GM03348 (cell line): Measurements from ENCODE around the gene OGG1.

Source experiments
- DNase-seq: peaks from one replicate; pipeline ENCODE4 v3.0.0; 2012; ENCODE audit warnings: low spot score

The OGG1 gene

GRCh38 chr3:9749645-9750555, at the start of gene OGG1:
Gene OGG1 (plus strand): TSS chr3:9749952. CDS start chr3:9750287, 335 bp downstream.
- peak; percentile 98 for DNase-seq

DNA sequence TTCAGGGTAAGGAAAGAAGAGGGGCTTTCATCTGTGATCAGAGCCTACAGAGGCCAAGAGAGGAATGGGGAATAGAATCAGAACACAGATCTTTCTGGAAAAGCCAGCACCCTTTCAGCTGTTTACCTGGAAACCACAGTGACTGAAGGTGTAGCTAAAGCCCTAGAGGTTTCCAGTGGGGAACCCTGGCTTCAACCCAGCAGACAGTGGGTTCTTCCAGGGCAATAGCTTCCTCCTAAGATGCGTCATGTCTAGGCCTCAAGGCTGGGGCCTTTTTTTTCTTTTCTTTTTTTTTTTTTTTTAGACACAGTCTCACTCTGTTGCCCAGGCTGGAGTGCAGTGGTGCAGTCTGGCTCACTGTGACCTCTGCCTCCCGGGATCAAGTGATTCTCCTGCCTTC, 49.2 kb upstream of the OGG1 start:
- DNase-seq: no peak

- no peak for DNase-seq
These were observed 48.7 kb upstream of the OGG1 start for GRCh38 chr3:9701006-9701405.

- no peak for DNase-seq
These were observed 48.0 kb upstream of the OGG1 start for GRCh38 chr3:9701711-9702110.

GRCh38 chr3:9703240-9703639, 46.5 kb upstream of the OGG1 start:
- no peak for DNase-seq

DNA sequence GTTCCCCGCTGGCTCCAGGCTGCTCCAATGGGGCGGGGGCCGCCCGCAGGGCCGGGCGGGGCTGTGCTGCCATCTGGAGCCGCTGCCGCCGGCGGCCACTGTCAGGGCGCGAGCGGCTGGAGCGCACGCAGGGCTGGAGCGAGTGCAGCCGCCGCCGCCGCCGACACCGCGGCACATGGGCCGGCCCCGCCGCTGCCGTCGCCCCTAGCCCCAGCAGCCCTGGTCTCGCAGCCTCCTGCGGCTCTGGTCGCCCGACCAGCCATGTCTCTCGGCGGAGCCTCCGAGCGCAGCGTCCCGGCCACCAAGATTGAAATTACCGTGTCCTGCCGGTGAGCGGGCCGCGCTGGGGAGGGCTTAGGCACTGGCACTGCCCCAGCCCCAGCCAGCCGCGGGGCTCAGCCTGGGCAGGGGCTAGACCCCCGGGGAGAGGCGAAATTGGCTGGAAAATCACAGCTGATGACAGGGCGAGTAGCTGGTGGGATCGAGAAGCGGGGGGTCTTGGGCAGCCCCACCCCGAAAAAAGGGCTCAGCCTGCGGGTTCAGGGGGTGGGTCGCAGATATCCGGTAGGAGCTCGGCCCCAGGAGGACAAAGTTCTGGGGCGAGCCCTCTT, 45.9 kb upstream of the OGG1 start, which contains the start of gene CPNE9:
TSS of gene CPNE9 (plus strand) at position 98 of the 611 bp plus-strand sequence. CDS start at position 262, 164 bp downstream.
- peak; percentile 36 for DNase-seq

GRCh38 chr3:9704347-9705322, 45.1 kb upstream of the OGG1 start:
- DNase-seq: peak; percentile 76

DNA sequence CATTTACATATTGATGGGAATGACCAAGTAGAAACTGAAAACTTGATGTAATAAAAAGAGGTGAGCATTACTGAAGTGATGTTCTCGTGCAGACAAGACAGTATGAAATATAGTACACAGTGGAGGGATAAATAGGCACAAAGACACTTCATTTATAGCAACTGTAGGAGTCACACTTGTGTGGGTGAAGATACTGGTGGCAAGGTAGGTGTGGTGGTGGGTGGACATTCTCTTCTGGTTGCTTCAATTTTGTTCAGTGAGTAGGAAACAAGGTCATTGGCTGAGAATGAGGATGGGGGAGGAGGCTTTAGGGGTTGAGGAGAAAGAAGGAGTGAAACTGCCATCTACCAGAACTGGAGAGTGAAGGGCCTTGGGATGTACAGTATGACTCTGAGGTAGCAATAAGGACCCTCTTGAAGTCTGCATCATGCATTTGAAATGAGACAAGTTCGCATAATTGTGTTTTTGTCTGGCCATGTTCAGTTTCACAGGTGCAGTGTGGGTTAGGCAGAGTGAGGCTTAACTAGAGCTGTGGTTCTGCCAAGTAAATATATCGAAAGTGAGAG, 39.5 kb upstream of the OGG1 start:
- no peak for DNase-seq

DNA sequence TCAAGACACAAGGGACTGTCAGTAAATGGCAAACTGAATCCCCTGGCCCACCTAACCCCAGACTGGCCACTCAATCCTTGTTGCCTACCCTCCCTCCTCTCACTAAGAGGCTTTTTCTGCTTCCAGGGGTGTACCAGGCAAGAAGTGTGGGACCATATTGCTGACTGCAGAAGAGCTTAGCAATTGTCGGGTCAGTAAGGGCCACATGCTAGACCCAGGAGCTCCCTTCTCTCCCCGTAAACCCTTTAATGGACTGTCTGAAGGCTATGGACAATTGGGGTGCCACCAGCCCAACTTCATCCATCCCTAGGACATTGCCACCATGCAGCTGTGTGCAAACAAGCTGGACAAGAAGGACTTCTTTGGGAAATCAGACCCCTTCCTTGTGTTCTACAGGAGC, 37.3 kb upstream of the OGG1 start:
- DNase-seq: no peak

- no peak for DNase-seq
These were observed 36.6 kb upstream of the OGG1 start for GRCh38 chr3:9713142-9713541.

DNA sequence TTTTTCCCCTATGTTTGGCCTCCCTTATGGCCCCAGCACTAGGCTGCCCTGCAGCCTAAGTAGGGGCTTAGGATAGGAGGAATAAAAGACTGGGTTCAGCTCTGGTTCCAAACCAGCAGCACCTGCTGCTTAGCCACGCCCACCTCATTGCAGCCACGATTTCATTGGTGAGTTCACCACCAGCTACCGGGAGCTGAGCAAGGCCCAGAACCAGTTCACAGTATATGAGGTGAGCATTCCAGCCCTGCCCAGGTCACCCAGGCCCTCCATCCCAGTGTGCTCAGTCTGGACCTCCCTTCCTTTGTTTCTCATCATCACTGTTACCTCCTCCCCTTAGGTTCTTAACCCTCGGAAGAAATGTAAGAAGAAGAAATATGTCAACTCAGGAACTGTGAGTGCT, 34.6 kb upstream of the OGG1 start:
- DNase-seq: no peak

- DNase-seq: peak; percentile 90
These were observed 33.9 kb upstream of the OGG1 start for GRCh38 chr3:9715764-9716437.

DNA sequence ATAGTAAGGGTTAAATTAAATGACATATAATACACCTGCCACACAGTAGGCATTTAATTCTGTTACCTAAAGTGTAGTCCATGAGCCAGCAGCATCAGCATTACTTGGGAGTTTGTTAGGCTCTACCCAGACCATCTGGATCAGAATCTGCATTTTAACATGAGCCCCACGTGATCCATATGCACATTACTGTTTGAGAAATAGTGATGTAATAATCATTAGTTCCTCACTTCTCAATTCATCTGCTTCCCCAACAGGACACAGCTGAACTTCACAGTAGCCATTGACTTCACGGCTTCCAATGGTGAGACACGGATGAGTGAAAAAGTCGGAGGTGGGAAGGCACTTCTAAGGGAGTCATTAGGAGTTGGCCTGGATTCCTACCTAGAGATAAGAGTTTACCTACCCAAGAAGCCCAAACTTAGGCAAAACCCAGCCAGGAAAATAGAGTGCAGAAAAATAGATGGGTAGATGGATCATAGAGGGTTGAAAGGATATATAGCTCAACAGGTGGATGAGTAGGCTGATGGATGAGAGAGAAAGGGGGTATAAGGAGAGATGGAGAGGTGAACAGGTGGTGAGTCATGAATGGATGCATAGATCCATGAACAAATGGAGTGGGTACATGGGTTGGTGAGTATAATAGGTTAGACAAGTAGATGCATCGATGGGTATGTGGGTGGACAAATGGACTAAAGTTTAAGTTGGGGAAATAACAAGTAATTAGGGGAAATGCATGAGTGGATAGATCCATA, 32.8 kb upstream of the OGG1 start:
- no peak for DNase-seq

DNA sequence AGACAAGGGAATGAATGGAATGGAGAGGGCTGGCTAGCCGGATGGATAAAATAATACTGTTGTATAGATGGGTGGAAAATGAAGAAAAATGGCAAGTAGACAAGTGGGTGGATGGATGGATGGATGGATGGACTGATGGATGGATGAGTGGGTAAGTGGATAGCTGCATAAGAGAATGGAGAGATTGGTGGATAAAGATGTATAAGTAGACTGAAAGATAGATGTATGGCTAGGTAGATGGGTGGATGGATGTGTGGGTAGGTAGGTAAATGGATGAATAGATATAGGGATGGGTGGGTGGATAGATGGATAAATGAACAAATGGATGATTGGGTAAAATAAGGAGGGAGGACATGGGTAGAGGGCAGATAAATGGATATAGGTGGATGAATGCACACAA, 32.2 kb upstream of the OGG1 start:
- DNase-seq: no peak

- no peak for DNase-seq
These were observed 31.6 kb upstream of the OGG1 start for GRCh38 chr3:9718118-9718517.

DNA sequence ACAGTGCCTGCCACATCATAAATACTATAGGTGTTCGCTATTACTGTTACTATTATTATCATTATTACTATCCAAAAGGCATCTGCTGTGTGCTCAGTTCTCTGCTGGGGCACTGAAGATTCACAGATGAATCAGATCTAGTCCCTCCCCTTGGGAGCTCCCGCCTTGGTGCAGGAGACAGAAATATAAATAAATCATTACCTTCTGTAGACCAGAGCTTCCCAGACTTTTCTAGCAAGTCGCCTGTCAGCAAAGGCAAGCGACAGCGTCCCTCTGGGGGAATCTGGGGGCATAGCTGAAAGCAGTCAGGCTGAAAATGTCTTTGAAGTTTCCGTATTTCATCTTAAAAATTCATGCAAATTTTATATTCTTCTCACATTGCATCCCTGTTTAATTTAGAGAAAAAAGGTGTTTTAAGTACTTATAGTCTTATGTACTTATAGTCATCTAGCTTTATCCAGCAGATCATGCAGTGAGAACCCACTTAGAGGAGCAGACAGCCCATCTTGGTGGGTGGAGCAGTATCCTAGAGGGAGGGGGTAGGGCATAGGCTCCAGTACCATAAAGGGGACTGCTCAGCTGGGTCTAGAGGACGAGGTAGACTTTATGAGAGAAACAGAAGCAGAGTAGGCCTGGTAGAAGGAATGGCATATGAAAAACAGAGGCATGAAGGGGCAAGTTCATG, 28.6 kb upstream of the OGG1 start:
- DNase-seq: peak; percentile 39

DNA sequence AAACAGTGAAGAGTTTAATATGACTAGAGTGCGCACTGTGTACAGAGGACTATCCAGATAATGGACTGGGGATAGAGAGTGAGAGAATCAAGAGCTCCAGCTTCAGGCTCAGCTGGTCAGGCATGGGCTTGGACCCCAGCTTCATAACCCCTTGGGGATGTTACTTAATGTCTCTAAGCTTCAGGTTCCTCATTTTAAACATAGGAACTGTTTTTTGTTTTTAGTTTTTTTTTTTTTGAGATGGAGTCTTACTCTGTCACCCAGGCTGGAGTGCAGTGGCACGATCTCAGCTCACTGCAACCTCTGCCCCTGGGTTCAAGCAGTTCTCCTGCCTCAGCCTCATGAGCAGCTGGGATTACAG, 28.1 kb upstream of the OGG1 start:
- no peak for DNase-seq

DNA sequence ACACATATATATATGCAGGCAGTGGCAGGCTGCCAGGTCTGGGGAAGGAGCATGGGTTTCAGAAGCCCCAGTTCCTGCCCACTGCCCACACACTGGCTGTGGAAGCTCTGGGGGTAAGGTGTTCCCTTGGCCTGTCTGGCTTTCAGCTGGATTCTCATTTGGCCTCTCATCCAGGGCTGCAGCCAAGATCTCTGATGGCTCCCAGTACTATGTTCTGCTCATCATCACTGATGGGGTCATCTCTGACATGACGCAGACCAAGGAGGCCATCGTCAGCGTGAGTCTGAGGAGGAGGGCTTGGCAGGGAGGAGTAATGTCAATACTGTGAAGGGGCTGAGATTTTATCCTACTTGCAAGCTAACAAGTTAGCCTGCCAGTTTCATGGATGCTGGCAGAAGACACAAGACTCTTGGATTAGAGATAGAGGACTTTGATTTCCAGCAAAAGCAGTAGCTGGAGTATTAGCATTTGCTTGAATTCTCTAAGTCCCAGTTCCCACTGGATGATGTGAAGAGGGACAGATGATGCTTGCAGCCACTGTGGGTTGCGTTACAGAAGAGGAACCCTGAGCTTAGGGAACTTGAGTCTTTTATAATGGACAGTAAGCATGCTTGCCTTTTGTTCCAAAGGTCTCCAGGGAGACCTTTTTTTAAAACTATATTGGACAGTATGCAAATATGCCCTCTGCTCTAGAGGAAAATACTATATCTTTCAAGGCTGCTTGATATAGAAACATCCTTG, 23.8 kb upstream of the OGG1 start:
- no peak for DNase-seq

DNA sequence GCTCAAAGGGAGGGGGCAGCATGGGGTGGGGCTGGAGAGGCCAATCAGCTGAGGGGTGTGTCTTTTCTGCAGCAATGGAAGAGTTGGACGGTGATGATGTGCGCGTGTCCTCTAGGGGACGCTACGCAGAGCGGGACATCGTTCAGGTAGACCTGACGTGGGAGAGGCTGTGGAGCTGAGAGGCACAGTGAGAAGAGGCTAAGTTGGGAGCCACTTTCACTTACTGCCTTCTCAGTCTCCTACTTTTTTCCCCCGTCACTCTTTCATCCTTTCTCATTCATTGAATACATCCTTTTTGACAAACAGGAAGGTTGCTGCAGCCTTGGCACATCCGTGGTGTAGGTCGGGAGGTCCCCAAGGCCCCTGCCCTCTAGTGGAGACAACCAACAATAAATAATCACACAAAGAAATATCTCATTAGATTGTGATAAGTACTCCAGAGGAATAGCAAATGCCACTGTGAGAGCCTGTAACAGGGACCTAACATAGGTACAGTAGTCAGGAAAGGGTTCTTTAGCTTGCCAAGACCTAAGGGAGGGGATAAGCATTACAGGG, 22.6 kb upstream of the OGG1 start:
- no peak for DNase-seq
